HG03097 (cell line): ENCODE measurements around the gene LPA.

Experiments
- ATAC-seq: cut with Tn5 transposase; IDR thresholded peaks from one replicate; pipeline ENCODE4 v1.9.1; 2021; ENCODE audit not compliant: unreplicated experiment, low FRiP score

The LPA gene

GRCh38 chr6:160520043-160520904 is 143.8 kb downstream of the LPA start:
- ATAC-seq = peak; percentile 81

DNA sequence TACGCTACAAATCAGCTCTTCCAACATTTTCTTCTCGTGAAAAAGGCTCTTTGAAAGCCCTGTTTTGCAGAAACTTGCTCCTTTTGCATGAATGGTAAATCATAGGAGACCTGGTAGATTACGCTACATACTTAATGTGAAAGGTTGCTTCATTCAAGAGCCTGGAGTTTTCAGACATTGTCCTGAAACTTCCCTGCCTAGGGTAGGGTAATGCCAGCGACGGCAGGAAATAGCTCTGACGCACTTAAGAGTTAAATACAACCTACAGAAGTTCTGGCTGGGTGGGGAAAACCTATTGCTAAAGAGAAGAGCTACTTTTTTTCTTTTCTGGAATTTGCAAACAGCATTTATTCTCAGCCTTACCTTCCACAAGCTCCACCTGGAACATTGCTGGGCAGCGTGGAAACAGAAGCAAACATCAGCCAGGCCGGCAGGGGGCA is 144.5 kb downstream of the LPA start:
- ATAC-seq = no peak

GRCh38 chr6:160519133-160519532 is 144.9 kb downstream of the LPA start:
- no peak for ATAC-seq

- ATAC-seq = no peak
These were observed 150.2 kb downstream of the LPA start for GRCh38 chr6:160513836-160514235.

DNA sequence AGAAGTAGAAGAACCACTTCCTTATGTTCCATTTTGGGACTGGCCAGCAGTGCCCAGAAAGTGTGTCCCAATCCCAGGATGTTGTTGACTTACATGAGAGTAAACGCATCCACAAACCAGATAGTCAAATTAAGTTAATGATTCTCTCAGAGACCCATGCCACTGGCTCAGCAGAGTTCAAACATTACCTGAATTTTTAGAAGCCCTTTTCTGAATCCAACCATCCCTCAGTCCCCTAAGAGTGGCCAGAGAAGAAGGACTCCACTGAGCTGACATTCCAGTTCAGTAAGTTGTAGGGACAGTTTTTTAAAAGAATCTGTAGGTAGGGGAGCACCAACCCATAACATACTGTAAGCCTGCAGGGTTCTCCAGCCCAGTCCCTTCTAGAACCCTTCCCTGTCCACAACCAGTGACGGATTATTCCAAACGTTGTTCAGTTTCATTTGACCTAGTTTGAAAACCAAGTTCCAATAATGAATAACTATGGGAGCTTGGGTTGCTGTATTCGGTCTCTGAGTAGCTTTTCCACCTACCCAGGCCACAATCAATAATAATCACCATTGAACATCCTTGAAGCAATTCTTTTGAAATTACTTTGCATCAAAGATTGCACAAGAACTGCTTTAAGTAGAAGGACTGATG is 153.0 kb downstream of the LPA start:
- no peak for ATAC-seq

DNA sequence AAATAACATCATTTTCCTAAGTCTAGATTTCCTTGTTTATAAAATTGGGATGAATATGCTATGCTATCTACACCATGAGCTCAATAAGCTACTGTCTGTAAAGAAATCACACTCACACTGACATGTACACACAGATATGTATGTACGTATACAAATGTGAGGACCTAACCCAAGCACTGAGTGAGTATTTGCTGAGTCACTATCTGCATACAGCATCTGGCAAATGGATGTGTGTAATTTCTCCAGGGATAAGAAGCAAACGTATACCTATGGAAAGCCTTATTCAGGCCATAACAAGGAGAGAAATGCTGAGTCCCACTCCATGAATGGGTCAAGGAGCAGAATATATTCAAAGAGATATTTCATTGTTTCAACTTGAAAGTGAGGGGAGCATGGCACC is 153.9 kb downstream of the LPA start:
- ATAC-seq = no peak

GRCh38 chr6:160509610-160510009 is 154.5 kb downstream of the LPA start:
- no peak for ATAC-seq

DNA sequence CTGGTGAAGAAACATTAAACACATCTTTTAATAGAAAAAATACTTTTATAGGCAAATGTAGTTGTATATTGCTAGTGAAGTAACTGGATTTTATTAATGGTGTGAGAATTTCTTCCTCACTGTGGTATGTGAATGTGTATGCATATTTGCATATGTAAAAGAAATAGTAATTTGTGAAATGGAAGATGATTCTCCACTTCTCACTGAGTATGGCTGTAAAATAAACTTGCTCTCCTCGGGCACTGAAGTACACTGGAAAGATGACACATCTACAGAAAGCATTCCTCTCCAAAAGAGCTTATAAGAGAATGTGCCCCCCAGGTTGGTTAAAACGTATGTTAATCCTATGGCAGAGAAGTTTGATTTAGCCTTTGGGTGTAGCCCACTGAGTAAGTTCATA is 155.5 kb downstream of the LPA start:
- no peak for ATAC-seq

DNA sequence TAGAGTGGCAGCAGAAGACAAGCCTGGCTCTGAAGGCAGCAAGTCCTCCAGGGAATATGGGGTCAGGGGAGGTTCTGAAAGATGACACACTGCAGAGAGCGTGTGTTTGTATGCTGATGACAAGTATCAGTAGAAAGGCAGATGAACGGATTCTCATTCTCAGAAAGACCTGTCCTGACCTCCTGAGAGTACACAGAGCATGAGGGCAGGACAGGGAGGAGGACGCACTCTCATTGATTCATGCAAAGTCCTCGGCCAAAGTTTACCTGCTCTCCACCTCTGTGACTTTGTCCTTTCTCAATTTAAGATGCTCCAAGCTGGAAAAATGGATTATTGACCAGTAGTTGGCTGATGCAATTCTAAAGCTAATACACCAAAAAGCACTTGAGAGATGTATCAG is 156.7 kb downstream of the LPA start:
- no peak for ATAC-seq

DNA sequence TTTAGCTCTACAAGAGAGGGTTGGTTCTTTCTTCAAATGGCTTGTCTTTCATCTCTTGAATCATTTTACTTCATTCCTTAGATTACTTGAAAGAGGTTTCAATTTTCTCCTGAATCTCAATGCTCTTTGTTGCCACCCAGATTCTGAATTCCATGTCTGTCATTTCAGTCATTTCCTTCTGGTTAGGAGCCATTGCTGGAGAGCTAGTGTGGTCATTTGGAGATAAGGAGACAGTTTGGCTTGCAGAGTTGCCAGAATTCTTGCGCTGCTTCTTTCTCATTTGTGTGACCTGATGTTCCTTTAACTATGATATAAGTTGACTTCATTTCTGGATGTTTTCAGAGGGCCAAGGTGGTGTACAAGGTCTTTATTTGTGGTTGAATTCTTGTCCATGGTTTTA is 158.1 kb downstream of the LPA start:
- ATAC-seq = no peak

DNA sequence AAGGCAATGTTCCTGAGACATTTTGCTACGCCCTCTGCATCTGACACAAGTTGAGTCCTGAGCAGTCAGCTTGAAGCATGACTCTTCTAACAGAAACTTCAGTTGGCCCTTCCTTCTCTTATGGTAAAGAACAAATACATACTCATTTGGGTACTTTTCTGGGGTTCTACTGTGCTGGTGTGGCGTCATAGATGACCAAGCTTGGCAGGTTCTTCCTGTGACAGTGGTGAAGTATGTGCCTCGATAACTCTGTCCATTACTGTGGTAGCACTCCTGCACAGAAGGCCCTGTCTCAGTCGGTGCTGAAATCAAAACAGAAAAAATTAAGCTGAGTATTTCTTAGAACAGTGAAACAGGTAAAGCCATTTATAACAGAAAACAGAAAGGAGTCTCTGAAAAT is 163.4 kb downstream of the LPA start:
- ATAC-seq = no peak

DNA sequence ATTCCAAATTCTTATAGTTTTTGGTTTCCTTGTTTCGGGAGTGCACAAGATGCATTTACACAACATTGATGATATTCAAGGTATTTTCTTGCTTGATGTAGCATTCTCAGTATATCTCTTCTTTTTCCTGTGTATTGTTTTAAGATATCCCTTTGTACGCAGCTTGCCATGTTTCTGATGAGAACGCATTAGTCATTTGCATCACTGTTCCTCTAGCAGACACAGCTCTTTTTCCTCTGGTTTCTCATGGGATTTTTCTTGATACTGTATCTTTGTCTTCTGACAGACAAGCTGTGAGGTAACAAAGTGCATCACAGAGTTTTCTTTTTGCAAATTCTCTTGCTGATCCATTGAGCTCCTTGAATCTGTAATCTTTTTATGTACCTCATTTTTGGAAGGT is 169.5 kb downstream of the LPA start:
- no peak for ATAC-seq

DNA sequence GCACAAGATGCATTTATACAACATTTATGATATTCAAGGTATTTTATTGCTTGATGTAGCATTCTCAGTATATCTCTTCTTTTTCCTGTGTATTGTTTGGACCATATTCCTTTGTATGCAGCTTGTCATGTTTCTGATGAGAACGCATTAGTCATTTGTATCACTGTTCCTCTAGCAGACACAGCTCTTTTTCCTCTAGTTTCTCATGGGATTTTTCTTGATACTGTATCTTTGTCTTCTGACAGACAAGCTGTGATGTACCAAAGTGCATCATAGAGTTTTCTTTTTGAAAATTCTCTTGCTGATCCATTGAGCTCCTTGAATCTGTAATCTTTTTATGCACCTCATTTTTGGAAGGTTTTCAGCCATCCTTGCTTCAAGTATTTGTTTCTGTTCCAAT is 175.0 kb downstream of the LPA start:
- no peak for ATAC-seq

DNA sequence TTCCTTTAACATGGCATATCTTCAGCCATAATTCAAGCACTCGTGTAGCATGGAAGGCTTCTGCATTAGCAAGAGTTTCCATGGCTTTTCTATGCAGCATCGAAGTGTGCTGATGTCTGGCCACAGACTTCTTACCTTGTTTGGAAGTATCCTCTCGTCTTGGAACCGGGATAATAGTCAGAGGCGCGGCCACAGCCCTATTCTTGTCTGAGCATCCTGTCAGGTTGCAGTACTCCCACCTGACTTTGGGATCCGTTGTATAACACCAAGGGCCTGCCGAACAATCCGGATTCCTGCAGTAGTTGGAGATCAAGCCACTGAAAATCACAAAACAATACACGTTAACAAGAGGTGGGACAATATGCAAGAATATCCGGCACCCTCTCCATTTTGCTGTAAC is 177.0 kb downstream of the LPA start:
- ATAC-seq = no peak
